SH-SY5Y (cell line): Measurements from ENCODE around the gene PASD1.

Source experiments
- GATA2 ChIP-seq: IDR thresholded peaks from 2 replicates; pipeline ENCODE4 v1.6.1; 2011; ENCODE audit warnings: mild to moderate bottlenecking, low read depth, low read length
- GATA3 ChIP-seq: IDR thresholded peaks from 2 replicates; pipeline ENCODE4 v1.6.1; 2011; ENCODE audit warnings: low read depth, mild to moderate bottlenecking, low read length, moderate library complexity

Gene PASD1

DNA sequence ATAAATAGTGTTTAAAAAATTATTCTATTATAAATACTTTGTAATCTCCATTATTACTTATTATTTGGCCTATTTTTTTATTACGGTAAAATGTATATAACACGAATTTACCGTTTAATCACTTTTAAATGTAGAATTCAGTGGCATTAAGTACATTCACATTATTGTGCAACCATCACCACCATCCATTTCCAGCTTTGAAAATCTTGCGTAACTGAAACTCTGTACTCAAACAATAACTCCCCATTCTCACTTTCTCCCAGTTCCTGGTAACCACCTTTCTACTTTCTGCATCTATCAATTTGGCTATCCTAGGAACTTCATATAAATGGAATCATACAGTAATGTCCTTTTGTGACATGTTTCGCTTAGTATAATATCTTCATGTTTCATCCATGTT is 45.7 kb downstream of the PASD1 start:
- no peak for TF ChIP-seq GATA2
- TF ChIP-seq GATA3 = no peak

DNA sequence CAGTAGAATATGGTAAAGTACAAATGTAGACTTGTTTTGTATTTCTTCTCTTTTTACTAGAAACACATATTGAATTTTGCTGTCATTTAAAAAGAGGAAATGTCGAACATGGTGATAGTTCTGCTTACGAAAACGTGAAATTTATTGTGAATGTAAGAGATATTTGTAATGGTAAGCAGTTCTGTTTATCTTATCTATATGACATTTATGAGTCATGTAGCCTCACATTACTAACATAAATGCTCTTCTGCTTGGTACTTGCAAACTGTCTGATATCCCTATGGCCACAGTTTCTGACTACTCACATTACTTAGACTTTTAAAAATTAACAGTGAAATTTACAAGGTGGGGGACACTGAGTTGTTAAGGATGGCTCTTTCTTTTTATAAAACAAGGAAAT is 57.9 kb downstream of the PASD1 start:
- TF ChIP-seq GATA2 (no peak), GATA3 (no peak)

DNA sequence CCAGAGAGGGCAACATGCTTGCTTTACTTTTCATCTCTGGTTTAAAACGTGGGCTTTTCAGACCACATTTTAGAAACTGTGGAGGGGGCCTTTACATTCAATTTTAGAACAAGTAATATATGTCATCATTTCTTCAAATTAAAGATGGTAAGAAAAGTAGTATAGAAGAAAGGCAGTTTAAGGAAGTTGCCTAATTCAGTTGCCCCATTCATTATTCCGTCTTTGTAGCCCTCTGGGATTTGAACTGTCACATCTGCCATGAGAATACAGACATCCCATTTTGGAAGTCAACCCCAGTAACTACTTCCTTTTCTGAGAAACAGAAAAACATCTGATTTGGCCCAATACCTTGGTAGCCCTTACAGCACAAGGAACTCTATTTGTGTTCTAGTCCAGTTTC is 61.2 kb downstream of the PASD1 start:
- TF ChIP-seq GATA2 (no peak), GATA3 (no peak)

DNA sequence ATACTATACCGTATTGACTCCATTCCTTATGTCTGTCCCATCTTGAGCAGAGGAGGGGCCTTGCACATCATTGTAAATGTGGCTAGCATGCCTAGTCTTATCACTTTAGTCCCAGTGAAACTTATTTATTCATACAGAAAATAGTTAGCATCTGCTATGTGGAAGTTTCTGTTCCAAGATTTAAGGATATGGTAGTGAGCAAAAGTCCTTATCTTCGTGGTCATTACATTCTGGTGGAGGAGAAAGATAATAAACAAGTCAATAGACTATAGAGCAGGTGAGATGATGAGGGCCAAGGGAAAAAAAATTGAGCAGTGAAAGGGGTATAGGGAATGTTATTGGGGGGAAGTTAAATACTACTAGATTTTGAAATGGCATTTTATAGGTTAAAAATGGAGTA is 68.3 kb downstream of the PASD1 start:
- no peak for TF ChIP-seq GATA3
- TF ChIP-seq GATA2 = no peak

DNA sequence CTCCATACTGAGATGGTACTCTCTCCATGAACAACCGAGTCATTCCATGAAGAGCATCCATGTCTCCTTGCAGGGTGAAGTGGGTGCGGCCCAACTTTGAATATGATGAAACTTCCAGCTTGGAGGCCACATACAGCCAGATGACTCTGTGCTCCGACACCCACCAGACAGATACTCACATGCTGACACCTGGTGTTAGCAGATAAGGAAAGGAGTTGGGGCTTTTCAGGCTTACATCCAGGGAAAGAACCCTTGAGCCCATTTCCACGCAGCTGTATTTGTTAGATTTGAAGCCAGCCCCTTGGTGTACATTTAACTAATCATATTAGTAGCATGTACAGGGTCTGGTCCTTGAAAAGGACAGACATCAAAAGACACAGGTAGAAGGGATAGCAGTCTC is 69.7 kb downstream of the PASD1 start:
- TF ChIP-seq GATA3 = no peak
- TF ChIP-seq GATA2 = no peak

DNA sequence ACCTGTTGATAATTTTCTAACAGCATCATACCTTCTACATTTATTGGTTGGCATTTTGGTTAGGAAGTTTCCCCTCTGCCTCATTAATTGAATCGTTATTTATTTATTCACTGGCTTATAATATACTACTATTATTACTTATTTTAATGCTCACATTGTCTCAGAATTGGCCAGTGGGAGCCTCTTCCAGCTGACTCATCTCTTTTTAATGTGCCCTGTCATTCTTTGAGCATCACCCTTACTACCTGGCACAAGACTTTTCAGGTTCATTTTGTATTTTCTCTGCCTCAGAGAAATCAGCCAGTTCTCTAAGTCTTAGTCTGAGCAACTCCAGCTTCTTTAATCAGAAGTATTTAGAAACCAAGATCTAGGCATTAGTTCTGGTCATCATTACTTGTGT is 71.5 kb downstream of the PASD1 start:
- TF ChIP-seq GATA3 (no peak), GATA2 (no peak)

DNA sequence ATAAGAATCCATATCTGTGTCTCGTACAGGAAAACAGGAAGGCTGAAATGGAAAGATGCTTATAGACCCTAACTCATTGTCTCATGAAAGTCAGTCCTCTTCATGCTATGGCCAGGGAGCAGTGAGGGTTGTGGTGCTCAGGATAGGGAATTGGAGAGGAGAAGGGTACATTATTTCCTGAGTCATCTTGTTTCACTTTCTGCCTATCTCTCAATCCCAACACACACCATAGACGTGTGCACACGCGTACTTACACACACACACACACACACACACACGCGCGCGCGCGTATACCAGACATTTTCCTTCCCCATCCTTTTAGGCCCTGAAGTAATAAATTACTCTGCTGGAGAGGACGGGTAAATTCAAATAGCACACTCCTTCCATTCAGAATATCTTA is 78.1 kb downstream of the PASD1 start:
- TF ChIP-seq GATA3 (no peak), GATA2 (no peak)

DNA sequence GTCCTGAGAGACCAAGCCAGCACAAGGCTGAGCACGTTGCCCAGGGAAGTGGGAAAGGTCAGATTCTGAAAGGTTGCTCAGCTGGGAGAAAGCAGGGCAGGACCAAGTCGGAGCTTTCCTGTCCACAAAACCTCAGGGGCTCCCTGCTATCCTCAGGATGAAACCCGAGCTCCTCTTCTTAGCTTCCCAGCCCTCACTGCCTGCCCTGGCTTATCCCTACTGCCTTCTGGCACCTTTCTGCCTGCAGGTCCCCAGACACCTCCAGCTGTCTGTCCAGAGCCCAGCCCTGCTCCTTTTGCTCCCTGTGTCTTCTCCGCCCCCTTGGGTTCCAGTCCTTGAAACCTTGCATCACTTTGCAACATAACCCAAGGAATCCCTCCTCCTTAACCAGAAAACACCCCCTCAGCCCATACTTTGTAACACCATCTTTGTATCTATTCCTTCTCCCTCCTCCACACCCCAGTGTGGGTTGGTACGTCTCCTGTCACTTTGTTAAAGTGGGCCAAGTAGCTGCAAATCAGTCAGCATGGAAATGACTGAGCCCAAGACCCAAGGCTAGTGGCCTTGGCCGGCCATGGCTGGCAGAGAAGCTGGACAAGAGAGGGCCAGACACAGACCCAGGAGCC is 111.8 kb downstream of the PASD1 start:
- TF ChIP-seq GATA3 (no peak), GATA2 (no peak)

DNA sequence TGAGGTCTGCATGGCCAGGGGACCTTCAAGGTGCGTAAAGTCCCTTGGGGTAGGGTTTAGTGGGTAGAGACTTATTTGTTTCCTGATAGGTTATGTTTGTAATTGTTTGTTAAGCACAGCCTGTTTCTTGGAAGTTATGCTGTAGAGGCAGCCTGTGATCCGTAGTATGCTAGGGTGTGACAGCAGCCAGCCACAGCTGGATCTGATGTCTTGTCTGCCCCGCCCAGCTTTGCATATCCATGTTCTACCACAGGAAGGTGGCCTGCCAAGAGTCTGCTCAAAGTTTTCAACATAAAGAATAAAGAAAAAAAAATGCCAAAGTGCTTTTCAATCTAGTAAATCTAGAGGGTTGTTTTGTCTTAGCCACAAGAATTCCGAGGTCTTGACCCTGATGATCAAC is 112.7 kb downstream of the PASD1 start:
- TF ChIP-seq GATA2 (no peak), GATA3 (no peak)

DNA sequence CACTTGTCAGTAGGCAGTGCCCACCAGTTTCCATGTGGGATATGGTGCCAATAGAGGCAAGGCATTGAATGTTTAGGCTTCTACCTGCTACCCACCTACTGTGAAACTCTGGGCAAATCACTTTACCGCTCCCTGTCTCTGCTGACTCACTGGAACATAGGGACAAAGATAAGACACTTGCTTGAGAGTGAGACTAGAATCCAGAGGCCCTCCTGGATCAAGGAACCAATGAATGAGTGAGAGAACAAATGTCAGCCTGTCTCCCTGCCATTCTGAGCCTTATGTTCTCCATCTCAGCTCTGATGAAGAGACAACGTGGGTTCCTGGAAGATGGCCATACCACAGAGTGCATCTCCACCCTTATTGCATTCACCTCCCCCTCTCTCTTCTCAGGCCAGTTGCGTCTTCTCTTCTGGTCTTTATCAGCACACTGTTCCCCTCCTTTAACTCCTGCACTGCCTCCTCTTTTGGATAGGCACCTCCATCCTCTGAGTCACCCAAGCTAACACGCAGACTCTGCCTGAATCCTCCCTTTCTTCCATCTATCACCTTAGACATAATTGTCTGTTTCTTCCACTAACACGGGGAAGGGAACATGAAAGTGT is 116.4 kb downstream of the PASD1 start:
- TF ChIP-seq GATA3 (no peak), GATA2 (no peak)

DNA sequence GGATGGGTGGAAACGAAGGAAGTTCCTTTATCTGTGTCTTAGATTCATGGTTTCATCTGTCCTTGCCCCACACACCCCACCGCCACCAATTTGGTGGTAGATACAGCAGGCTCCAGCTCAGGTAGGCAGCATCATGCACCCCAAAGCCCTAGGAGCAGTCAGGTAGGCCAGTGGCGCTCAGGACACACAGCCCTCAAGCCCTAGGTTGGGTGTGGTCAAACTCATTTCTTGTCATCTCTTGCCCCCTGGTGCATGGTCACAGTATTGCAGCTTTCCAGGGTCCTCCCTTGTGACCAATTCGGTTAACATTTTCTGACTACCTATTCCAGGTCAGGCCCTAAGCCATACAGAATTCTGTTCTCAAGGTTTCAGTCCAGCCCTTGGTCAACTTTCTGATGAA is 117.3 kb downstream of the PASD1 start:
- TF ChIP-seq GATA3 = no peak
- no peak for TF ChIP-seq GATA2

DNA sequence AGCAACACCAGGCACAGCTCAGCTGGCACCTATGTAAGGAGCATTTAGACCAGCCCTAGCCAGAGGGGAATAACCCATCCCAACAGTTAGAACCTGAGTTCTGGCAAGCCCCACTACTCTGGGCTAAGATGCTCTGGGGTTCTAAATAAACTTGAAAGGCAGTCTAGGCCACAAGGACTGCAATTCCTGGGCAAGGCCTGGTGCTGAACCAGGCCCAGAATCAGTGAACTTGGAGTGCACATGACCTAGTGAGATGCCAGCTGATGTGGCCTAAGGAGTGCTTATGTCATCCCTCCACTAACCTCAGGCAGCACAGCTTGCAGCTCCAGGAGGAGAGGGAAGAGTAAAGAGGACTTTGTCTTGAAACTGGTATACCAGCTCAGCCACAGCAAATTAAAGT is 124.2 kb downstream of the PASD1 start:
- TF ChIP-seq GATA3 (no peak), GATA2 (no peak)

DNA sequence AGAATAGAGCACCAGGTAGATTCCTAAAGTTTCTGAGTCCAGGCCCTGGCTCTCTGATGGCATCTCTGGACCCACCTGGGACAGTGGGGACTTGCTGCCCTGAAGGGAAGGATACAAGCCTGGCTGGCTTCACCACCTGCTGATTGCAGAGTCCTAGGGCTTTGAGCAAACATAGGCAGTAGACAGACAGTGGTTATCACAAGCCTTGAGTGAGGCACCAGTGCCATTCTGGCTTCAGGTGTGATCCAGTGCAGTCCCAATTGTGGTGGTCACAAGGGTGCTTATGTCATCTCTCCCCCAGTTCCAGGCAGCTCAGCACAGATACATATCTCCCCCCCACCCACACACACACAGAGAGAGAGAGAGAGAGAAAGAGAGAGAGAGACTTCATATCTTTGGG is 125.2 kb downstream of the PASD1 start:
- no peak for TF ChIP-seq GATA3
- TF ChIP-seq GATA2 = no peak

DNA sequence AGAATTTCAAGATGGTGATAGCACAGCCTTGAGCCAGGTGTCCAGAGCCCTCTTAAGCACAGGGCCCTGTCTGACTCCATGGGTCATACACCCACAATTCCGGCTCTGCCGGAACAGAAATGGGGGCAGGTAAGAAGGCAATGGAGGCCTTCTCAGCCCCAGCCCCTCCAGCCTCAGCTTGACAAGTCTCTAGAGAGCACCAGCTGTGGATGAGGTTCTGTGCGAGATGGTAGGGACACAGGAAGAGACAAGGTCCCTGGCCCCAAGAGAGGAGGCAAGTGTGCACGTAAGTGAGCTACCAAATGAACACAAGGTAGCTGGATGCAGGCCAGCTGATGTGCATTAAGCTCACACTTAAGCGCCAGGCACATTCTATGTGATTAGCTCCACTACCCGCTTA is 129.3 kb downstream of the PASD1 start:
- no peak for TF ChIP-seq GATA2
- no peak for TF ChIP-seq GATA3

DNA sequence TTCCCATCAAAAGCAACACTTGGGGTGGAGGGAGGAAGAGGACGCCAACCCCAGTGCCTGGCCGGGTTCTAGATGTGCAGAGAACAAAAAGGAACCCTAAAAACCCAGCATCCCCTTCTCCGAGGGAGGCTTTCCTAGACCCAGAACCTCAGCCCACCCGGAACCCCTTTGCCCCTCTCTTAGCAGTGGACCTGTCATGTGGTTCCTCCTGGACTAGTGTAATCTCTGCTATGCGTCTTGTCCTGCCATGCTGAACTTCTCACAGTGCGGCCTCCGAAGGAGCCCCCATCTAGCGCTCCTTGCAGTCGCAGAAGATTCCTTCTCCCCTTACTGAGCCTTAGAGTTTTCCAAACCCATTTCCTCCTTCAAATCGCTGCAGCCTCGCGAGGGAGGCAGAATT is 130.6 kb downstream of the PASD1 start:
- TF ChIP-seq GATA3 (no peak), GATA2 (no peak)
